Measurements from ENCODE around the gene PALLD.

- TF ChIP-seq TCF7L2 (IDR thresholded peaks at IDR 0.05; ENCODE audit: borderline replicate concordance, extremely low read depth, insufficient read depth, insufficient read length) = no peak
- no peak for TF ChIP-seq CTCF (IDR thresholded peaks at IDR 0.05 in 2 of 3, conservative IDR thresholded peaks at IDR 0.05 in 1 of 3; ENCODE audit: borderline replicate concordance in 1 of 3, insufficient read depth in 1 of 3, low read depth in 2 of 3, low read length in 2 of 3)
- TF ChIP-seq POLR2AphosphoS5 (IDR thresholded peaks at IDR 0.05; ENCODE audit: low read depth, low read length) = no peak
- no peak for TF ChIP-seq EZH2phosphoT487 (IDR thresholded peaks at IDR 0.05; ENCODE audit: borderline replicate concordance)
- TF ChIP-seq JUND (IDR thresholded peaks at IDR 0.05) = no peak
- no peak for TF ChIP-seq ZBTB33 (IDR thresholded peaks at IDR 0.05; ENCODE audit: extremely low read depth, insufficient replicate concordance, low read length)
- no peak for TF ChIP-seq POLR2A (IDR thresholded peaks at IDR 0.05; ENCODE audit: borderline replicate concordance, extremely low read depth, insufficient read depth, insufficient read length)
- no peak for TF ChIP-seq SP1 (IDR thresholded peaks at IDR 0.05; ENCODE audit: low read depth)
- TF ChIP-seq MAX (IDR thresholded peaks at IDR 0.05) = no peak
- no peak for TF ChIP-seq ZNF274 (IDR thresholded peaks at IDR 0.05; ENCODE audit: low read depth, low read length)
Measured at GRCh38 chr4:168449719-168450452, 47.0 kb upstream of the PALLD start.
